ELF-1 (cell line): ENCODE measurements around the gene SLC2A13.

Experiments
- DNase-seq: peaks from one replicate; pipeline ENCODE4 v3.0.0-alpha.2; 2016; ENCODE audit warnings: low read depth, low spot score

The SLC2A13 gene

DNA sequence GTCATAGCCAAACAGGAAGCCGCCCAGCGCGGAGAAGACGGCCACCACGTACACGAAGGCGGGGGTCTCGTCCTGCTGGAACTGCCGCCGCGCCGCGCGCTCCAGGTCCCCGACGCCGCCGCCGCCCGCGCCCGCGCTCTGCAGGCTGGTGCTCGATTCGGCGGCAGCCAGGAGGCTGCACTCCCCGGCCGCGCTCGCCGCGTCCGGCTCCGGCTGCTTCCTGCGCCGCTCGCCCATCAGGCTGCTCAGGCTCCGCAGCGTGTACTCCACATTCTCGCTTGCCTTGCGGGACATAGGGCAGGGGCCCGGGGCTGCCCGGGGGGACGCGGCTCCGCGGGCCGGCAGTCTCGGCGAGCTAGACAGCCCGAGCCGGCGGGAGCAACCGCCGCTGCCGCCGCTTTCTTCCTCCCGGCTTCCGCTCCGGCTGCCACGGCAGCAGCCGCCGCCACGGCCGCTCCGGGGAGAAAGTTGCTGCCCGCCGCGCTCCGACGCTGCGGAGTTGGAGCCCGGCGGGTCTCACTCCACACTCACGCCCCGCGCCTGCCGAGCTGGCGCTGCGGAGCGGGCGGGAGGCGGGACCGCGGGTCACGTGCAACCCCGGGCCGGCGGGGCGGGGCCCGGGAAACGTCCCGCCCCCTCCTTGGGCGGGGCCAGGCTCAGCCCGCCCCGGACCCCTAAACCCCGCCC, at the start of gene SLC2A13:
TSS of gene SLC2A13 (minus strand) at position 567 of the 687 bp plus-strand sequence. CDS start at position 294, 273 bp downstream.
- peak; percentile 78 for DNase-seq

DNA sequence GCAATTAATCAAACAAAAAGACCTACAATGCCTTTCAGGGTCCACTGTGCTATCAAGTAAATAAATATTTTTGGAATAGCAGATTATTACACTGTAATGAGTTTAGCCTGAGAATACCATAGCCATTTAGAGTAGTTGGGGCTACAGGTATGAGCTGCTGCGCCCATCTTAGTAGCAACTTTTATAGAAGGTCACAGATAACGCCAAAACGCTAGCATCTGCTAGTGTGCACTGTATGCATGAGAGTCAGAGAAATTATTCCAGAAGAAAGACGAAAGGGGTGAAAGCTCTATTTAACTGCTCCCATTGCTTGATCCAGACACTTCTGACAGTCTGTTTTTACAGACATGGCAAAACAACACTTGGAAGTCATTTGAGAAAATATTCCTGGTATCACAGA, 48.5 kb upstream of the SLC2A13 start:
- DNase-seq, result no peak

- DNase-seq, result no peak
Measured at GRCh38 chr12:40153432-40153831, 47.6 kb upstream of the SLC2A13 start.

GRCh38 chr12:40152783-40153383, 47.0 kb upstream of the SLC2A13 start:
- no peak for DNase-seq

GRCh38 chr12:40149673-40150260, 43.9 kb upstream of the SLC2A13 start:
- DNase-seq, result no peak

GRCh38 chr12:40146800-40147797, 41.2 kb upstream of the SLC2A13 start:
- DNase-seq, result no peak

DNA sequence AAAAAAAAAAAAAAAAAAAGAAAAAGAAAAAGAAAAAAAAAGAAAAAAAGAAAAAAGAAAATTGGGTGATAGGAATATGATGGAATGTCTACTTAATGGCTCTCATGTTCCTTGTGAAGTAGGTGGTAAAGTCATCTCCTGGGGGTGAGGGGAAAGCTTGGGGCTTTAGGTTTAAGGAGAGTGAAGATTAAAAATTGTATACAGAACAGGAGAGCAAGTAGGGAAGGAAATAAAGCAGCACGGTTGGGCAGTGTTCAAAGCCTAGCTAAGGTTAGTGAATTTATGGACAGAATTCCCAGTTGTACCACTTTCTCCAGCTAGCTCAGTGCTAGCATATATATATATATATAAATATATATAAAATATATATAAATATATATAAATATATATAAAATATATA, 40.0 kb upstream of the SLC2A13 start:
- peak; percentile 19 for DNase-seq

- DNase-seq, result no peak
Measured at GRCh38 chr12:40144023-40144422, 38.1 kb upstream of the SLC2A13 start.

DNA sequence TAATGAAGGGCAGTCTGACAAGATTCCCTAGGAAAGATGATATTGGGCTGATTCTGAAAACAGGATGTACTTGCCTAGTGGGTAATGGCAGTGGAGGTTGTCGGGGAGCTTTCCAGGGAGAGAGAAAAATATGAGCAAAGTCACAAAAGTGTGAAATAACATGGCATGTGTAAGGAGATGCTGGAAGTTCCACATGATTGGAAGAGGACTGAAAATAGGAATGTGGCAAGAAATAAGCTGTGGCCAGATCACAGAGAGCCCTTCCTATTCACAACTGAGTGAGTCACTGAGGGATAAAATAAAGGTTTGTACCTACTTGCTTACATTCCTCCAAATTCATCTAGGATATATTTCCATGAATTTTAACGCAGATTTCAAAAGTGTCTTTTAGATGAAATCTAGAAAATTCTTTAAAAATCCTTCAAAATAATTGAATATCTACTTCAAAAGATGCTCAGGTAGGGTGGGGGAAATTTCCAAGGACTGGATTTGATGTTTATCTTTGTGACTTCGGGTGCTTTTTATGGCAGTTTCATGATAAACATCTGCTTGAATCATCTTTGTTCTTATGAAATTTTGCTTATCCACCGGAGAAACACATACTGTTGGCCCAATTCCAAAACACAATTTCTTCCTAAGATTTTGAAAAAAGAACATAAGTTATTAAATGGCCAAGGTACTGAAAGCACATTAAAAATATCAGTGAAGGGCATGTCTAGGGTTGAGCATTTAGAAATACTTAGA, 36.3 kb upstream of the SLC2A13 start:
- DNase-seq, result no peak

DNA sequence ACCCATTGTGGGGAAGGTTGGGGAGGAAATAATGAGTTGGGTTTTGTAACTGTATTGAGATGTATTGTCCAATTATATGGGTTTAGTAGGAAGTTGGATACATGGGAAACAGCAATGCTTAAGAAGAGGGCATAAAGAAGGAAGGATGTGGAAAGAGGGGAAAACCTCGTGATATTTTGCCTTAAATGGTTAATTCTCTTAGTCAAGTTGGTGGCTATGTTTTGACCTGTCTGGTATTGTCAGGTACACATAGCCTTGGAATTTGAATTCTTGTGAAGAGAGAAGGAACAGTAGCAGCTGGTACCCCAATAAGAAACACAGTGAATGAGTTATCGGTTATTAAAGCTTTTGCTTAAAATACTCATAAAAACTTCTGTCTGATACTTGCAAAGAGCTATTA, 32.6 kb upstream of the SLC2A13 start:
- DNase-seq, result no peak

- no peak for DNase-seq
Measured at GRCh38 chr12:40137252-40137651, 31.4 kb upstream of the SLC2A13 start.

GRCh38 chr12:40127408-40127807, 21.5 kb upstream of the SLC2A13 start:
- no peak for DNase-seq

GRCh38 chr12:40123496-40123895, 17.6 kb upstream of the SLC2A13 start:
- DNase-seq, result no peak

- DNase-seq, result no peak
Measured at GRCh38 chr12:40122842-40123241, 17.0 kb upstream of the SLC2A13 start.

DNA sequence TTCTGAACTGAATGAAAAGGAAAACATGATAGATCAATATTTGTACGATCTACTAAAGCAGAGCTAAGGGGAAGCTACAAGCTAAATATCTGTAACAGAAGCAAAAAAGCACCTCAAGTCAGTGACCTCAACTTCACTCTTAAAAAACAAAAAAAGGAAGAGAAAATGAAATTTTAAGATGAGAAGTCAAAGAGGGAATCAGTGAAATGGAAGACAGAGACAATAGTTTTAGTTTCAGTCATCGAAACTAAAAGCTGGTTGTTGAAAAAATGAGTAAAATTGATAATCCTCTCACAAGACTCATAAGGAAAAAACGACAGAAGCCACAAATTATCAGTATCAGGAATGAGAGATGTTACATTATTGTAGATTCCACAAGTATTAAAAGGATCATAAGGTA, 11.9 kb upstream of the SLC2A13 start:
- no peak for DNase-seq

- DNase-seq, result no peak
Measured at GRCh38 chr12:40110586-40110985, 4.7 kb upstream of the SLC2A13 start.

GRCh38 chr12:40107803-40108620, 2.1 kb upstream of the SLC2A13 start:
- no peak for DNase-seq

DNA sequence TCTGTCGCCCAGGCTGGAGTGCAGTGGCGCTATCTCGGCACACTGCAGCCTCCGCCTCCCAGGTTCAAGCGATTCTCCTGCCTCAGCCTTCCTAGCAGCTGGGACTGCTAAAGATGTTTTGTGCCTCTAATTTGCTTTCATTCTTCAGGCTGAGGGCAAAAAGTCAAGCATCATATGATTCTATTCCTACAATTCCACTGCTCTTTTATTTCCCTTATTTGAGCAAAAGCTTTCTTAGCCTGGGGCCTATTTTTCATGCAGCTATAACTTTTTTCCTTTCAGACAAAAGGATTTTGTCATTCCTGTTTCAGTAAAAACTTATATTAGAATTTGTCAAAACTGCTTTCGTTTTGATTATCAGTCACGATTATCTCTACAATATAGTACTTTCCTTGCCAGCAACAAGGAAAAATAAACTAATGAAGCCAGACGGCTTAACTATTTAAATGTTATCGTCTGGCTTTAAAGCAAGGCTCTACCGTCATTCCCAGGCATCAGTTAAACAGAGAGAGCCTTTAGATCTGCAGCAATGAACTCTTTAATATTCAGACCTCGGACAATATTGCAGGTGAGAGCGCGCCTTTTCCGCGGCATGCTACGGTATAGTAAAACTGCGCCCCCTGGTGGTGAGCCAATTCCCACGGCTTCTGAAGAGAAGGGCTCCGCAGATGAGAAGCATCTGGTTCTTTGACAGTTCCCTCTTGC, 1.4 kb upstream of the SLC2A13 start:
- DNase-seq, result peak; percentile 75

- DNase-seq, result peak; percentile 5
Measured at GRCh38 chr12:40106655-40107054, 774 bp upstream of the SLC2A13 start.

- no peak for DNase-seq
Measured at GRCh38 chr12:40106202-40106533, 287 bp upstream of the SLC2A13 start.
